GM19452 (cell line): ENCODE data around the gene FBXL16.

Experiments
- ATAC-seq: cut with Tn5 transposase; IDR thresholded peaks from one replicate; pipeline ENCODE4 v1.9.1; 2021; ENCODE audit not compliant: unreplicated experiment

Gene FBXL16

GRCh38 chr16:734981-735881 is 29.6 kb upstream of the FBXL16 start:
- ATAC-seq = no peak

GRCh38 chr16:734208-734980 is 28.8 kb upstream of the FBXL16 start:
- no peak for ATAC-seq

- no peak for ATAC-seq
Measured at GRCh38 chr16:733382-734207, 28.0 kb upstream of the FBXL16 start.

GRCh38 chr16:732936-733335 is 27.3 kb upstream of the FBXL16 start:
- no peak for ATAC-seq

- ATAC-seq = no peak
Measured at GRCh38 chr16:732332-732731, 26.7 kb upstream of the FBXL16 start.

- ATAC-seq = no peak
Measured at GRCh38 chr16:730666-731509, 25.3 kb upstream of the FBXL16 start.

- ATAC-seq = no peak
Measured at GRCh38 chr16:729768-730665, 24.4 kb upstream of the FBXL16 start.

- ATAC-seq = no peak
Measured at GRCh38 chr16:728890-729744, 23.5 kb upstream of the FBXL16 start.

- no peak for ATAC-seq
Measured at GRCh38 chr16:728131-728889, 22.7 kb upstream of the FBXL16 start.

- ATAC-seq = peak; percentile 3
Measured at GRCh38 chr16:727291-727977, 21.8 kb upstream of the FBXL16 start.

- peak; percentile 36 for ATAC-seq
Measured at GRCh38 chr16:726438-727290, 21.1 kb upstream of the FBXL16 start, which contains the start of the genes CCDC78 and HAGHL. CCDC78 (minus strand) TSS chr16:726443; CDS start chr16:726367, 76 bp downstream. HAGHL (plus strand) TSS chr16:727106; CDS start chr16:727510, 404 bp downstream.

- no peak for ATAC-seq
Measured at GRCh38 chr16:726188-726437, 20.5 kb upstream of the FBXL16 start.

- ATAC-seq = no peak
Measured at GRCh38 chr16:725463-726187, 20.0 kb upstream of the FBXL16 start.

- no peak for ATAC-seq
Measured at GRCh38 chr16:725041-725376, 19.4 kb upstream of the FBXL16 start.

- ATAC-seq = no peak
Measured at GRCh38 chr16:724188-725040, 18.8 kb upstream of the FBXL16 start.
